Keratinocyte (primary cell): Measurements from ENCODE around the gene PHPT1.

Experiments
- EZH2 ChIP-seq: IDR thresholded peaks from one replicate; pipeline ENCODE4 v1.6.1; 2012; ENCODE audit warnings: inconsistent platforms, mild to moderate bottlenecking, low read length, moderate library complexity
- TF ChIP-seq, protein P1 (sequence below), 3 experiments: IDR thresholded peaks in 1 of 3; conservative IDR thresholded peaks in 1 of 3; optimal IDR thresholded peaks in 1 of 3; 2 replicates in 2 of 3; 3 replicates in 1 of 3; pipeline versions ENCODE3 to v1.5.1; 2011; ENCODE audit warnings: low read length in 3 of 3, mild to moderate bottlenecking in 3 of 3, moderate library complexity in 2 of 3, control low read depth in 1 of 3, inconsistent platforms in 1 of 3; ENCODE audit not compliant: insufficient read depth in 2 of 3; ENCODE audit errors: extremely low read depth in 1 of 3

GRCh38 chr9:136837146-136837855, 11.9 kb upstream of the PHPT1 start:
- TF ChIP-seq, protein P1, sequence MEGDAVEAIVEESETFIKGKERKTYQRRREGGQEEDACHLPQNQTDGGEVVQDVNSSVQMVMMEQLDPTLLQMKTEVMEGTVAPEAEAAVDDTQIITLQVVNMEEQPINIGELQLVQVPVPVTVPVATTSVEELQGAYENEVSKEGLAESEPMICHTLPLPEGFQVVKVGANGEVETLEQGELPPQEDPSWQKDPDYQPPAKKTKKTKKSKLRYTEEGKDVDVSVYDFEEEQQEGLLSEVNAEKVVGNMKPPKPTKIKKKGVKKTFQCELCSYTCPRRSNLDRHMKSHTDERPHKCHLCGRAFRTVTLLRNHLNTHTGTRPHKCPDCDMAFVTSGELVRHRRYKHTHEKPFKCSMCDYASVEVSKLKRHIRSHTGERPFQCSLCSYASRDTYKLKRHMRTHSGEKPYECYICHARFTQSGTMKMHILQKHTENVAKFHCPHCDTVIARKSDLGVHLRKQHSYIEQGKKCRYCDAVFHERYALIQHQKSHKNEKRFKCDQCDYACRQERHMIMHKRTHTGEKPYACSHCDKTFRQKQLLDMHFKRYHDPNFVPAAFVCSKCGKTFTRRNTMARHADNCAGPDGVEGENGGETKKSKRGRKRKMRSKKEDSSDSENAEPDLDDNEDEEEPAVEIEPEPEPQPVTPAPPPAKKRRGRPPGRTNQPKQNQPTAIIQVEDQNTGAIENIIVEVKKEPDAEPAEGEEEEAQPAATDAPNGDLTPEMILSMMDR (optimal IDR thresholded peaks at IDR 0.05 in 1 of 3, IDR thresholded peaks at IDR 0.05 in 1 of 3, conservative IDR thresholded peaks at IDR 0.05 in 1 of 3; ENCODE audit: extremely low read depth in 1 of 3, insufficient read depth in 2 of 3, low read length in 3 of 3): no peak
- TF ChIP-seq EZH2: no peak
